Neural progenitor cell (in vitro differentiated cells): Measurements from ENCODE around the gene SEPHS1.

ENCODE experiments used
- CTCF ChIP-seq: fragments of 200-600 bp; sonication (generic); IDR thresholded peaks from 2 replicates; pipeline ENCODE4 v1.5.1; 2017; ENCODE audit warnings: antibody characterized with exemption, mild to moderate bottlenecking
- EZH2 ChIP-seq: fragments of 200-600 bp; sonication (generic); IDR thresholded peaks from 2 replicates; pipeline ENCODE4 v1.6.1; 2017; ENCODE audit warnings: antibody characterized with exemption, mild to moderate bottlenecking, moderate library complexity
- EZH2phosphoT487 ChIP-seq: fragments of 200-600 bp; sonication (generic); IDR thresholded peaks from 2 replicates; pipeline ENCODE4 v1.6.1; 2017; ENCODE audit warnings: antibody characterized with exemption

GRCh38 chr10:13302821-13303555, 45.1 kb downstream of the SEPHS1 start:
- TF ChIP-seq CTCF (no peak), EZH2 (no peak), EZH2phosphoT487 (no peak)
